Stimulated activated naive CD8-positive, alpha-beta T cell treated with anti-CD3 and anti-CD28 coated beads, Interleukin-15, Interleukin-2, amounts not matched to agents 100 U/mL and 50 U/mL, for 24 hours (primary cell): ENCODE data around the gene KBTBD12.

ENCODE experiments used
- ATAC-seq: fragments of 150-1000 bp; cut with Tn5 transposase; one replicate; pipeline ENCODE4 v1.10.0; 2021
- DNase-seq: peaks from one replicate; pipeline ENCODE4 v3.0.0; 2021

Gene KBTBD12

DNA sequence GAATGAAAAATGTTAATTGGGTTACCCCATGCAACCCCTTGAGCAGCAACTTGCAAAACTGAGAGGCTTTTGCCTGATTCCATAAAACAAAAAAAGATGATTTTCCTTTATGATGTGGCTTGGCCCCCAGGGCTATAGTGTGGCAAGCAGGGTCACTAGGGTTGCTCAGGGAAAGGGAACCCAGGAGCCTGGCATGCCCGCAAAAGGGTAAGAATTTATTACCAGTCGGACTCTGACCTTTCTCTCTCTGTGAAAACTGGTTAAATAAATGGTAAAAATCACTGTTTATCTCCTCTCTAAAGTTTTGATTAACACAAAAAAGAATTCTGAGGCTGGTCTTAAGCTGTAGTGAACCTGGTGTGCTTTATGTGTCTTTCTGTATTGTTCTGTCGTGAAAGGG lies 99.5 kb downstream of the KBTBD12 start:
- no peak for DNase-seq
- no peak for ATAC-seq

GRCh38 chr3:128016502-128016901 lies 101.5 kb downstream of the KBTBD12 start:
- DNase-seq = no peak
- ATAC-seq = no peak

DNA sequence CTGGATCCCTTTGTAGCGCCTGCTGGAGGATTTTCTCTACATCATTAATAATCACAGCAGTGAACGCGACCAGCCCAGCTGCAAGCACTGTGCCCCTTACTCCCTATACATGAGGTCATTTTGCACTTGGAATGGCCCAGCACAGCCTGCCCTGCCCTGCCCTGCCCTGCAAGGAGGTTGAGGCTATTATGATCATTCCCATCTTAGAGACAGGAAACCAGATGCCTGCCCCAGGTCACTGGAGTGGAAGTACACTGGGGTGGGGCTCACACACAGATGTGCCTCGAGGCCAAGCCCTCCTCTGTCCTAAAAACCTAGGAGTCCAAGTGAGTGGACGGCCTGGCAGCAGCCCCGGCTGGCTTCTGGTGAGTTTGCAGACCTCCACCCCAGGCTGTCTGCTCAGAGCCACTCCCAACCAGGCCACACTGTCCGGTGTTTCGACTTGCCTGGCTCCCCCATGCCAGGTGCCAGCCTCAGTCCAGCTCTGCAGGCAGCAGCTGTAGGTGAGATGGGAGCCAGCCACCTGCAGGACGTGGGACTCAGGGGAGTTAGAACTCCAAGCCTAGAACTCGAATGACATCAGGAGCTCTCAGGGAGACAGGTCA lies 106.8 kb downstream of the KBTBD12 start:
- ATAC-seq (no peak), DNase-seq (no peak)

DNA sequence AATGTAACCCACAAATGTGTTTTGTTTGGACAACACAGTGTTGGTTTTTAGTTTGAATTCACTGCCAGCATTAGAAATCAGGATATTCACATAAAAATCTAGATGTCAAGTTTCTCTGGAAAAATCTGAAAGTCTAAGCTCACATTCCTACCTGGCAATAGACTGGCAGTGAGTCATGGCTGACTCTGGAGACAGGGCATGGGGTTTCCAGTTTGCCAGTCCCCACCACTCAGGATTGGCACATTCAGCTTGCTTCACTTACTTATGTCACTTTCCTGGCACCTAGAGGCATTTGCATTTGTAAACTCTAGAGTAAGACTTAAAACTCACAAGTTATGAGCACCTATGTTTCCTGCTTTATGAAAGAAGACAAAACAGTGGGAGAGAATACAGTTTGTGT lies 118.1 kb downstream of the KBTBD12 start:
- no peak for ATAC-seq
- DNase-seq = no peak

GRCh38 chr3:128036119-128036518 lies 121.1 kb downstream of the KBTBD12 start:
- ATAC-seq (no peak), DNase-seq (no peak)
